ENCODE data around the gene MRI1.
A peak's percentile ranks its signal among the peaks of the same experiment; 100 is the strongest.

The MRI1 gene

GRCh38 chr19:13794757-13795589, 30.7 kb downstream of the MRI1 start, which contains the start of gene ZSWIM4:
Gene ZSWIM4, plus strand, starts transcription at chr19:13795443. Its CDS starts 206 bp downstream, at chr19:13795649.
- DNase-seq (ENCODE audit: low spot score) = peak; percentile 99
- peak within 1 kb of the TSS; percentile 98 for H3K4me3 ChIP-seq (ENCODE audit: severe bottlenecking)
- H3K27me3 ChIP-seq (ENCODE audit: insufficient read depth, poor library complexity, severe bottlenecking) = no peaks in the 10 kb centered on the region
- H3K9me3 ChIP-seq (ENCODE audit: severe bottlenecking) = no peaks in the 10 kb centered on the region
- ATAC-seq (ENCODE audit: low read depth) = peak; percentile 90
- no peaks in the 10 kb centered on the region for H3K36me3 ChIP-seq (ENCODE audit: low read depth)
- H3K27ac ChIP-seq (ENCODE audit: poor library complexity, severe bottlenecking) = peak within 1 kb of the TSS; percentile 91
- no peak for TF ChIP-seq CTCF (IDR thresholded peaks at IDR 0.05; ENCODE audit: poor library complexity, severe bottlenecking)
- peaks cover 13% of the 10 kb centered on the region for H3K4me1 ChIP-seq (ENCODE audit: insufficient read depth, poor library complexity, severe bottlenecking)

- DNase-seq (ENCODE audit: low spot score) = no peak
Measured at GRCh38 chr19:13795595-13796300, 31.4 kb downstream of the MRI1 start.

GRCh38 chr19:13796301-13797057, 32.2 kb downstream of the MRI1 start:
- peak overlapping the region; percentile 98 for H3K4me3 ChIP-seq (ENCODE audit: severe bottlenecking)
- DNase-seq (ENCODE audit: low spot score) (peak; percentile 92), ATAC-seq (ENCODE audit: low read depth) (peak; percentile 58)
- TF ChIP-seq CTCF (IDR thresholded peaks at IDR 0.05; ENCODE audit: poor library complexity, severe bottlenecking) = peak; percentile 57
- H3K36me3 ChIP-seq (ENCODE audit: low read depth) = no peaks in the 10 kb centered on the region
- H3K9me3 ChIP-seq (ENCODE audit: severe bottlenecking) = no peaks in the 10 kb centered on the region
- no peaks in the 10 kb centered on the region for H3K27me3 ChIP-seq (ENCODE audit: insufficient read depth, poor library complexity, severe bottlenecking)
- peaks cover 13% of the 10 kb centered on the region for H3K4me1 ChIP-seq (ENCODE audit: insufficient read depth, poor library complexity, severe bottlenecking)
- peak overlapping the region; percentile 91 for H3K27ac ChIP-seq (ENCODE audit: poor library complexity, severe bottlenecking)

More at GRCh38 chr19:13795595-13796300, 31.4 kb downstream of the MRI1 start:
- Histone ChIP-seq H3K9me3 (ENCODE audit: severe bottlenecking) (no peaks in the 10 kb centered on the region), H3K4me3 (ENCODE audit: severe bottlenecking) (peak overlapping the region; percentile 98), H3K36me3 (ENCODE audit: low read depth) (no peaks in the 10 kb centered on the region), H3K4me1 (ENCODE audit: insufficient read depth, poor library complexity, severe bottlenecking) (peaks cover 13% of the 10 kb centered on the region), H3K27ac (ENCODE audit: poor library complexity, severe bottlenecking) (peak overlapping the region; percentile 91), H3K27me3 (ENCODE audit: insufficient read depth, poor library complexity, severe bottlenecking) (no peaks in the 10 kb centered on the region)
- TF ChIP-seq CTCF (IDR thresholded peaks at IDR 0.05; ENCODE audit: poor library complexity, severe bottlenecking) = no peak
- ATAC-seq (ENCODE audit: low read depth) = peak; percentile 2; the same call in 1 of the 3 replicates

GRCh38 chr19:13797058-13797440, 32.7 kb downstream of the MRI1 start:
- no peak for DNase-seq (ENCODE audit: low spot score)
- Histone ChIP-seq H3K27me3 (ENCODE audit: insufficient read depth, poor library complexity, severe bottlenecking) (no peaks in the 10 kb centered on the region), H3K4me1 (ENCODE audit: insufficient read depth, poor library complexity, severe bottlenecking) (peaks cover 13% of the 10 kb centered on the region), H3K27ac (ENCODE audit: poor library complexity, severe bottlenecking) (peak overlapping the region; percentile 91), H3K4me3 (ENCODE audit: severe bottlenecking) (no peak overlapping the region), H3K36me3 (ENCODE audit: low read depth) (no peaks in the 10 kb centered on the region), H3K9me3 (ENCODE audit: severe bottlenecking) (no peaks in the 10 kb centered on the region)
- ATAC-seq (ENCODE audit: low read depth) = no peak
- TF ChIP-seq CTCF (IDR thresholded peaks at IDR 0.05; ENCODE audit: poor library complexity, severe bottlenecking) = no peak
